ENCODE results near the gene CACNA2D1. TPM values are rescaled to one million over a fixed set of nuclear protein-coding genes. Genes with fewer than 3 reads are reported as not detected.
"Not testable (repeated sequence)": the region's sequence is repeated elsewhere in the genome, so short reads cannot be mapped to it uniquely, and the experiment has no call there.

Gene CACNA2D1
- total RNA-seq, 4 donors from 2014 or later = 17.7 to 22.0 (median 18.4) TPM

GRCh38 chr7:82390936-82391335, 52.6 kb downstream of the CACNA2D1 start:
- Histone ChIP-seq H3K27ac (no peak overlapping the region), H3K4me3 (no peak overlapping the region), H3K4me1 (peaks cover 0 to 3% (median 0%) of the 10 kb centered on the region in 4 donors), H3K36me3 (no peaks in the 10 kb centered on the region), H3K27me3 (no peaks in the 10 kb centered on the region), H3K9me3 (peaks cover 0 to 4% (median 0%) of the 10 kb centered on the region in 4 donors)
- no peak for DNase-seq (ENCODE audit: low spot score in 2 of 2)
- no peak for TF ChIP-seq CTCF (IDR thresholded peaks at IDR 0.05)
- TF ChIP-seq EP300 (IDR thresholded peaks at IDR 0.05) = no peak
- no peak for TF ChIP-seq POLR2A (IDR thresholded peaks at IDR 0.05)

- no peaks in the 10 kb centered on the region for H3K27me3 ChIP-seq
- no peak overlapping the region for H3K4me3 ChIP-seq
- peaks cover 0 to 4% (median 0%) of the 10 kb centered on the region in 4 donors for H3K9me3 ChIP-seq
- WGBS, 2 donors = 68 to 87% methylated on average over 3 of the region's 3 CpGs
- H3K4me1 ChIP-seq = peaks cover 0 to 3% (median 0%) of the 10 kb centered on the region in 4 donors
- no peak overlapping the region for H3K27ac ChIP-seq
- TF ChIP-seq CTCF (IDR thresholded peaks at IDR 0.05) = no peak
- TF ChIP-seq POLR2A (IDR thresholded peaks at IDR 0.05) = no peak
- no peak for TF ChIP-seq EP300 (IDR thresholded peaks at IDR 0.05)
- H3K36me3 ChIP-seq = no peaks in the 10 kb centered on the region
- DNase-seq (ENCODE audit: low spot score in 2 of 2) = no peak
These were observed 53.7 kb downstream of the CACNA2D1 start for GRCh38 chr7:82389876-82390275.

GRCh38 chr7:82388138-82388537, 55.4 kb downstream of the CACNA2D1 start:
- Histone ChIP-seq H3K4me3 (no peak overlapping the region), H3K27me3 (no peaks in the 10 kb centered on the region), H3K9me3 (peaks cover 0 to 4% (median 0%) of the 10 kb centered on the region in 4 donors), H3K36me3 (no peaks in the 10 kb centered on the region), H3K4me1 (peaks cover 0 to 3% (median 0%) of the 10 kb centered on the region in 4 donors), H3K27ac (no peak overlapping the region)
- 60 to 64% methylated on average over 2 of the region's 2 CpGs for WGBS, 2 donors
- no peak for TF ChIP-seq EP300 (IDR thresholded peaks at IDR 0.05)
- no peak for TF ChIP-seq POLR2A (IDR thresholded peaks at IDR 0.05)
- no peak for TF ChIP-seq CTCF (IDR thresholded peaks at IDR 0.05)
- DNase-seq (ENCODE audit: low spot score in 2 of 2) = no peak

GRCh38 chr7:82386571-82386970, 57.0 kb downstream of the CACNA2D1 start:
- H3K27me3 ChIP-seq; H3K4me1 ChIP-seq; H3K9me3 ChIP-seq; H3K4me3 ChIP-seq; H3K36me3 ChIP-seq; H3K27ac ChIP-seq; DNase-seq (ENCODE audit: low spot score in 2 of 2): not testable (repeated sequence)
- WGBS, 2 donors = 97 to 99% methylated on average over 6 of the region's 6 CpGs

- Histone ChIP-seq H3K9me3 (no peaks in the 10 kb centered on the region), H3K4me1 (peaks cover 0 to 3% (median 0%) of the 10 kb centered on the region in 4 donors), H3K4me3 (no peak overlapping the region), H3K27me3 (no peaks in the 10 kb centered on the region), H3K36me3 (no peaks in the 10 kb centered on the region), H3K27ac (no peak overlapping the region)
- TF ChIP-seq EP300 (IDR thresholded peaks at IDR 0.05) (no peak), POLR2A (IDR thresholded peaks at IDR 0.05) (no peak), CTCF (IDR thresholded peaks at IDR 0.05) (no peak)
- no peak for DNase-seq (ENCODE audit: low spot score in 2 of 2)
- WGBS, 2 donors = 47 to 54% methylated on average over 2 of the region's 2 CpGs
These were observed 58.8 kb downstream of the CACNA2D1 start for GRCh38 chr7:82384779-82385178.

- Histone ChIP-seq H3K4me3 (no peak overlapping the region), H3K36me3 (no peaks in the 10 kb centered on the region), H3K27ac (no peak overlapping the region), H3K9me3 (no peaks in the 10 kb centered on the region), H3K27me3 (no peaks in the 10 kb centered on the region), H3K4me1 (peaks cover 0 to 3% (median 0%) of the 10 kb centered on the region in 4 donors)
- DNase-seq (ENCODE audit: low spot score in 2 of 2) = no peak
- TF ChIP-seq EP300 (IDR thresholded peaks at IDR 0.05) (no peak), POLR2A (IDR thresholded peaks at IDR 0.05) (no peak), CTCF (IDR thresholded peaks at IDR 0.05) (no peak)
- WGBS, 2 donors = 90 to 91% methylated on average over 4 of the region's 4 CpGs
These were observed 59.5 kb downstream of the CACNA2D1 start for GRCh38 chr7:82384051-82384464.
